HG03039 (cell line): ENCODE results near the gene SCYGR1.
"Not testable (repeated sequence)": the region's sequence is repeated elsewhere in the genome, so short reads cannot be mapped to it uniquely, and the experiment has no call there.

Experiments used
- ATAC-seq: cut with Tn5 transposase; IDR thresholded peaks from one replicate; pipeline ENCODE4 v1.9.1; 2021; ENCODE audit warnings: mild to moderate bottlenecking, moderate library complexity; ENCODE audit not compliant: unreplicated experiment

The SCYGR1 gene

GRCh38 chr2:227404585-227405271 is 17.0 kb upstream of the SCYGR1 start:
- no peak for ATAC-seq

- no peak for ATAC-seq
These were observed 15.2 kb upstream of the SCYGR1 start for GRCh38 chr2:227402959-227403358.

- no peak for ATAC-seq
These were observed 14.6 kb upstream of the SCYGR1 start for GRCh38 chr2:227402321-227402720.

DNA sequence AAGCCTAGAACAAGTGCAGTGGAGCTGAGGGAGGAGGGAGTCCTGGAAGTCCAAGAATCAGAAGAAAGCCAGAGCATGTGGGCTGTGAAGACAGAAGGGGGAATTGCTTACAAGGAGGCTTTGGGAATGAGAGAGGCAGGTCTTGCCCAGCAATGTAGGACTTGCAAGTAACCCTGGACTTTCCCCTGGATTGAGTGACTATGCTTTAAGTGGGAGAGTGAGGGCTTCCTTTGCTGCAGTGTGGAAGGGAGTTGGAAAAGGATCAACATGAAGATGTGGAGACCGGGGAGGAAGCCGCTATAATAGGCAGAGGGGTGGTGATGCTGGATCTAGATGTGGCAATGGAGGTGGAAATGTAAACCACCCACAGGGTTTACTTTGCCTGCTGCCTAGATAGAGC is 13.8 kb upstream of the SCYGR1 start:
- ATAC-seq = no peak

DNA sequence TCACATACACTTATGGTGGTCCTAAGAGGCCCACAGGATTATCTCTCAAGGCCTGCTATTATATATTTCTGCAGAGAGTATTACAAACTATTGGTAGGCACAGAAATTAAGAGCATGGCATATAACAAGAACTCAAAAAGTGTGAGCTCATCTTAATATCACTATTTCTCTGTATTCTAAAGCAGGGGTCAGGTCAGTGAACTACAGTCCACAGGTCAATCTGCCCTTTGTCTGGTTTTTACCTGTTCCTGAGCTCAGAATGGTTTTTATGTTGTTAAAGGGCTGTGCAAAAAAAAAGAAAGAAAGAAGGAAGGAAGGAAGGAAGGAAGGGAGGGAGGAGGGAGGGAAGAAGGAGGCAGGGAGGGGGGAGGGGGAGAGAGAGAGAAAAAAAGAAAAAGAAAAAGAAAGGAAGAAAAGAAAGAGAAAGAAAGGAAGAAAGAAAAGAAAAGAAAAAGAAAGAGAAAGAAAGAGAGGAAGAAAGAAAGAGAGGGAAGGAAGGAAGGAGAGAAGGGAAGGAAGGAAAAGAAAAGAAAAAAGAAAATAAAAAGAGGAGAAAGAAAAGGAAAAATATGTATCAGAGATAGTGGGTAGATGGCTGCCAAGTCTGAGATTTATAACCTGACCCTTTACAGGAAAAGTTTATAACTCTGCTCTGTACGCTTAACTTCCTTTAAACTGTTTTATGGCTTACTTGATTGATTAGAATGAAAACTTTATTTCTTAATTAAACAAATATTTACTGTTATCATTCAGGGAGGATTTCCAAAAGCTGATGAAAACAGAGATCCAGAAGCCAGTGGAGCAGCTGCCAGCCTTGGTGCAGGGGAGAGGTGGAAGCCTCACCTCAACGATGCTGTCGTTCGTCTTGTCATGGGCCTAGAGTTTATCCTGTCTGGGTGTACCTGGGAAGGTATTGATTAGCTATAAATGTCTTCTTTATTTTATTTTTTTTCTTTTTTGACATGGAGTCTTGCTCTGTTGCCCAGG is 11.2 kb upstream of the SCYGR1 start:
- ATAC-seq = no peak

DNA sequence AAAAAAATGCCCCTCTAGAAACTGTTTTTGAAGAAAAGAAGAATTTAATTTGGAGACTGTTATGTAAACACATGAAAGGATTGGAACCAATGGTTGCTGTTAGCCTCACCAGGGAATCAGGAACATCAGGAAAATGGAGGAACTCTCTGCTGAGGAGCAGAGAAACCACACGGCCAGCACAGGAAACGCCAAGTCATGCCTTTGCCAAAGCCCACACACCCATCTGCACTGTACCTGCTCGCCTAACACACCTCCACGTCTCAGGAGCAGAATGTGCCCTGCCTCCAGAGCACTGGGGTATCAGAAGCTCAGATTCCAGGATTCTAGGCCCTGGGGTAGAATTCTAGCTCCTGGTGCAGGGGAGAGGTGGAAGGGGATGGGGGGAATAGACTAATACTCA is 9.8 kb upstream of the SCYGR1 start:
- ATAC-seq = no peak

DNA sequence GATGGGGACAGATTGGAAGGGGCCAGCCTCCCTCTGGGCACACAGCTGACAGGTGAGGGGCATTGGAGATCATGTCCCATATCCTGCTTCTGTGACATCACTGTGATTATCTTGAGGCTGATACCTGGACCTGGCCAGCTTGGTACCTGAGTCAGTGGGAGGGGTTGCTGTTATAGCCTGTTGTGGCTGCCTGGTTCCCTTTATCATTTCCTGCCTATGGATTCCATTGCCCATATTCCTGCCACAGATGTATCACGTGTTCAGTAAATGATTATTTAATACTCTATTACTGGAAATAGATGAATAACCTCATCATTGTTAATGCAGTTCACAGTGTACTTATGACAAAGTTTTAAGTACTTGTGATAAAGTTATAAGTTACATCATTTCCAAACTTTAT is 7.8 kb upstream of the SCYGR1 start:
- ATAC-seq = no peak

DNA sequence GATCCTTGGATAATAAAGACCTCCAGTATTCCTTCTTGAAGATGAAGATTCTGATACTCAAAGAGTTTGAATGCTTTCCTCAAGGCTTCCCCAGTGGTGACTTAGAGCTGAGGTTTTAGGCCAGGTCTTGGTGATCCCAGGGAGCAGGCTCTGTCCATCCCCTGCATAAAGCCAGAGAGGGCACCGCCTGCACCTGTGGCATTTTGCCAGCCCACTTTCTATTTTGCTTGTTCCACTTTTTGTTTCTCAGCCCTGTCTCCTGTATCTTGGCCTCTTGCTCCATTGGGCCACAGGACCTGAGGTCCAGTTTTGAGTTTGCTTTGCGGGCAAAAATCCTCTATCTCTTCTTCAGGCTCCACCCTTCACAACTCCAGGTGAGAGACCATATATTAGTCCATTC is 6.7 kb upstream of the SCYGR1 start:
- no peak for ATAC-seq

DNA sequence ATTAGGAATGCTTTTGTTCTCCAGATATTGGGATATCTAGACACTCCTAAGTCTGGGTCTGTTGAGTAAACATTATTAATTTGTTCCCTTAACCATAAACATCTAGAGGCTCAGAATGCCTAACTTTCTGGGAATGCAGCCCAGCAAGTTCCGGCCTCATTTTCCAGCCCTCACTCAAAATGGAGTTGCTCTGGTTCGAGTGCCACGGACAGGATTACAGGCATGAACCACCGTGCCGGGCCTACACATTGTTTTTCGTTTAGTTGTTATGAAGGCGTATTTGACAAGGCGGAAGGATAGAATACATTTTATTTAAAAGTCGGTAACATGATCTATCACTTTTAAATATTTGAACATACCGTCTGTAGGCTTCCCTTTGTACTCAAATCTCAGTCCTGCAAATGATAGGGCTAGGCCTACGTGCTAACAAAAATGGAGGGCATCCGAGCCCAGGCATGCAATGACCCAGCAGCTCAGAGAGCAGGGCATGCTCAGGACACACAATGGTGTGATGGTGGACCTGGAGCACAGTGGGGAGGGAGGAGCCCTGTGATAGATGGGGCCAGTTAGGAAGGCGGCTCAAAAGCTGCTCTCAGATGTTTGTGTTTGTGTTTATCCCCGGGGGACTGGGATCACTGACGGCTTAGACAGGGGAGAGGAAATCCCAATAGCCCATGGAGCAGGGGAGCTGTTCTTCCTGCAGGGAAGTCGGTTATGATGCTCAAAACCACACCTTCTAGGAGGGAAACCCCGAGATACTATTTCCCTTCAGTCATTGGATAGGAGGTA is 2.9 kb upstream of the SCYGR1 start:
- no peak for ATAC-seq

DNA sequence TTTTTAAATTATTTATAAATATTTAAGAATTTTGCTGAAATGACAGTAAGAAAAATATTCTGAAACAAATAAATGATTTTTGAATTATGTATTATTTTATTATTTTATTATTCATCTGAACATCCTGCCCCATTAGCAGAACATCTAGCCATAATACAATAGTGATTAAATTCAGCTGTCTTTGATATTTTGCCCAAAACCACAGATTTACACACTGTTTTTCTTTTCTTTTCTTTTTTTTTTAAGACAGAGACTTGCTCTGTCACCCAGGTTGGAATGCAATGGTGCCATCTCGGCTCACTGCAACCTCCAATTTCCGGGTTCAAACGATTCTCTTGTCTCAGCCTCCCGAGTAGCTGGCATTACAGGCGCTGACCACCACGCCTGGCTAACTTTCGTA is 1.9 kb upstream of the SCYGR1 start:
- ATAC-seq = no peak

GRCh38 chr2:227389231-227389630 is 1.5 kb upstream of the SCYGR1 start:
- ATAC-seq = no peak

GRCh38 chr2:227388537-227389011 is 825 bp upstream of the SCYGR1 start:
- no peak for ATAC-seq

DNA sequence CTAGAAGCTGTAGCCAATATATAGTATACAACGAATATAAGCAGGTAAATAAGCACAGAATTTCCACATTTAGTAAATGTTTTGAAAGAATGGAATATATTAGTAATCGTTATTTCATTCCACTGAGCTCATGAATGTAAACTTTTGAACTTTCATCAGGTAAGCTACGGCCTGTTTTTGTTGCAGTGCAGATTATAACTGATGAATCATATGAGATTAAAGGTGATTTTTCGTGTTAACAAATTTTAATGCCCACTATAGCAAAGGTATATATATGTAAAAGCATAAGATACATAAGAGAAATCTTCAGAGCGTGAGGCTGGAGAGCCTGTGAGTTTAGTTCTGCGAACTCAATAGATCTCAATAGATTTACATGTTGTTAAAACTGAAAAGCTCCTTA is 1.1 kb downstream of the SCYGR1 start:
- ATAC-seq = no peak

DNA sequence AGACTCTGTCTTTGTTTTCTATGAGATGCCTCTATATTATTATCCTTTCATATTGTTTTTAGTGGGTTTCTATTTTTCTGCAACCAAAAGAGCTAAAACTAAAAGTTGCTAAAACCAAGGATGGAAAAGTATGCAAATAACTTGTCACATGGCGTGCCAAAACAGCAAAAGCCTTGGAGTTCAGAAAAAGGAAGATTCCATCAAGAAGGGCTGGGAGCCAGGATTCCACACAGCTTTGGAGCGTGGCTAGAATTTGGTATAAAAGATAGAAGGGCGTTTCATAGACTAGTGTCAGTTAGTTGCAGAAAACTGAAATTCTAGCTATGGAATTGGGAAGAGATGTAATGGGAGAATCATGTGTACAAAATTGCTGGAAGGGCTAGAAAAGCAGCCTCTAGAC is 4.1 kb downstream of the SCYGR1 start:
- no peak for ATAC-seq

DNA sequence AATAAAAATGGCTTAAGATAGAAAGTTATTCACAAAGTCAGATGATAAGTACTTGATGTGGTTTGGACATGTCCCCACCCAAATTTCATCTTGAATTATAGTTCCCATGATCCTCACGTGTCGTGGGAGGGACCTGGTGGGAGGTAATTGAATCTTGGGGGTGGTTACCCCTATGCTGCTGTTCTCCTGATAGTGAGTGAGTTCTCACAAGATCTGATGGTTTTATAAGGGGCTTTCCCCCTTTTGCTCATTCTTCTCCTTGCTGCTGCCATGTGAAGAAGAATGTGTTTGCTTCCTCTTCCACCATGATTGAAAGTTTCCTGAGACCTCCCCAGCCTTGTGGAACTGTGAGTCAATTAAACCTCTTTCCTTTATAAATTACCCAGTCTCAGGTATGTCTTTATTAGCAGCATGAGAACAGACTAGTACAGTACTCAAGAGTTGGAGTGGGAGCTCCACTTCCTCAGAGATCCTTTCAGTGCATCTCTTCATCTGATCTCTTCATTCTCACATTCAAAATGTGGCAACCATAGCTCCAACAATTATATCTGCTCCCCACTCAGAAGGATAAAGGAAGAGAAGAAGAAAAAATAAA is 5.4 kb downstream of the SCYGR1 start:
- ATAC-seq = not testable (repeated sequence)

GRCh38 chr2:227379095-227379494 is 8.7 kb downstream of the SCYGR1 start, which contains the start of gene TM4SF20:
Gene TM4SF20, minus strand, starts transcription at chr2:227379306. Its CDS starts 38 bp downstream, at chr2:227379268.
- no peak for ATAC-seq

GRCh38 chr2:227378371-227378782 is 9.4 kb downstream of the SCYGR1 start:
- no peak for ATAC-seq

- ATAC-seq = no peak
These were observed 10.0 kb downstream of the SCYGR1 start for GRCh38 chr2:227377467-227378351.

DNA sequence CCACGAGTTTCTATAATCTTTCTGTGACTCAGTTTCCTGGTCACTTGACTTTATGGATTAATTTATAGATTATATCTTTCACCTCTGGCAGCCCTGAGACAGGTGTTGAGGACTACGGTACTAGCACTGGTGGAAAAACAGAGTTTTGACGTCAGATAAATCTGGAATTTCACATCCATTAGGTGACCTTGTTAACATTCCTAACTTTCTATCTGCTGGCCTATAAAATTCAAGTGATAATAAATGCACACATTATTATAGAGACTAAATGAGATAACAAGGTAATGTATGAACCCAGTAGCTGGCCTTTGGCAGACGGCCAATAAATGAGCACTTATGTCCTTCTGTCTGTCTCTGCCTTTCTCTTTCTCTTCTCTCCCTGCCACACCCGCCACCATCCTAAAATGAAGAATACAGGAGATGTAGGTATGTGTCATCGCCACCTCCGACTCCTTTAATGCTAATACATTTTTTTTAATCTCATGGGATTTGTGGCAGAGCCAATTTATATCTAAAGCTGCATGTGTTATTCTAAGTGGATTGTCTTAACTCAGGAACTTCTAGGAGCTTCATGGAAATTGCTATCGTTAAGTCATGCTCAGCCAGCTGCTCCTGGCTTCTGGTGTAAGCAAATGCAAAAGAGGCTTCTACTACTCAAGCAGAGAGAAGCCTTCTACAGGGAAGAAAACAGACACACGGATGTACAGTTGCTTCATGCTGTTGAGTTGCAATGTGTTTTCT is 10.9 kb downstream of the SCYGR1 start:
- ATAC-seq = no peak
